RPMI7951 (cell line): ENCODE results near the gene SEMA4F. TPM values are rescaled to one million over a fixed set of nuclear protein-coding genes. Genes with fewer than 3 reads are reported as not detected.
A peak's percentile ranks its signal among the peaks of the same experiment; 100 is the strongest.

Source experiments
- DNase-seq: peaks from one replicate; pipeline ENCODE4 v3.0.0-alpha.2; 2012; ENCODE audit warnings: low read depth
- total RNA-seq: library from RNA; depleted of rRNA; stranded (reverse); fragments of >200 nt; shearing (Covaris generic); gene quantifications from 2 replicates; pipeline ENCODE4 v1.2.3, GENCODE V29; 2014

The SEMA4F gene
- total RNA-seq, 1 experiment from 2014 or later: 6.4 TPM

- peak; percentile 69 for DNase-seq
These were observed 4.5 kb downstream of the SEMA4F start for GRCh38 chr2:74658516-74658915.

GRCh38 chr2:74659462-74659861 is 5.4 kb downstream of the SEMA4F start:
- no peak for DNase-seq

- DNase-seq: no peak
These were observed 14.0 kb downstream of the SEMA4F start for GRCh38 chr2:74668087-74668486.

GRCh38 chr2:74670263-74670662 is 16.2 kb downstream of the SEMA4F start:
- DNase-seq: no peak

GRCh38 chr2:74671479-74671878 is 17.4 kb downstream of the SEMA4F start:
- peak; percentile 67 for DNase-seq

GRCh38 chr2:74673826-74674528 is 19.9 kb downstream of the SEMA4F start:
- no peak for DNase-seq

GRCh38 chr2:74675090-74675489 is 21.0 kb downstream of the SEMA4F start:
- DNase-seq: no peak

GRCh38 chr2:74676331-74676730 is 22.3 kb downstream of the SEMA4F start:
- no peak for DNase-seq

- DNase-seq: no peak
These were observed 25.6 kb downstream of the SEMA4F start for GRCh38 chr2:74679615-74680014.

GRCh38 chr2:74682501-74682900 is 28.5 kb downstream of the SEMA4F start:
- DNase-seq: no peak

GRCh38 chr2:74685408-74685807 is 31.4 kb downstream of the SEMA4F start:
- peak; percentile 55 for DNase-seq

GRCh38 chr2:74688881-74689280 is 34.8 kb downstream of the SEMA4F start:
- no peak for DNase-seq

GRCh38 chr2:74689671-74690070 is 35.6 kb downstream of the SEMA4F start:
- no peak for DNase-seq

GRCh38 chr2:74690571-74690970 is 36.5 kb downstream of the SEMA4F start:
- peak; percentile 68 for DNase-seq

GRCh38 chr2:74691929-74692328 is 37.9 kb downstream of the SEMA4F start:
- DNase-seq: no peak

- DNase-seq: no peak
These were observed 39.2 kb downstream of the SEMA4F start for GRCh38 chr2:74693213-74693612.

GRCh38 chr2:74693668-74694067 is 39.6 kb downstream of the SEMA4F start:
- no peak for DNase-seq

- DNase-seq: no peak
These were observed 40.2 kb downstream of the SEMA4F start for GRCh38 chr2:74694281-74694680.

GRCh38 chr2:74695663-74696062 is 41.6 kb downstream of the SEMA4F start:
- no peak for DNase-seq

GRCh38 chr2:74696829-74697228 is 42.8 kb downstream of the SEMA4F start:
- DNase-seq: no peak

- DNase-seq: no peak
These were observed 46.8 kb downstream of the SEMA4F start for GRCh38 chr2:74700643-74701372.

- DNase-seq: no peak
These were observed 48.1 kb downstream of the SEMA4F start for GRCh38 chr2:74702001-74702715.

- no peak for DNase-seq
These were observed 49.3 kb downstream of the SEMA4F start for GRCh38 chr2:74703373-74703772.
